ENCODE results near the gene PSTPIP1. TPM values are rescaled to one million over a fixed set of nuclear protein-coding genes. Genes with fewer than 3 reads are reported as not detected.

The PSTPIP1 gene
- total RNA-seq, 1 donor from 2014 or later, result not detected

- Mint-ChIP-seq H3K27me3 (ENCODE audit: low read depth, unreplicated experiment) (no peaks in the 10 kb centered on the region), H3K27ac (ENCODE audit: unreplicated experiment) (no peak overlapping the region)
Observed at GRCh38 chr15:77044228-77045042, 49.5 kb downstream of the PSTPIP1 start.

GRCh38 chr15:77045985-77046384 lies 51.1 kb downstream of the PSTPIP1 start:
- no peaks in the 10 kb centered on the region for H3K27me3 ChIP-seq (ENCODE audit: insufficient read depth, low read length)
- H3K27ac ChIP-seq (ENCODE audit: low read depth, low read length), result no peak overlapping the region
- H3K4me3 ChIP-seq (ENCODE audit: insufficient read depth, low read depth, low read length), result no peak overlapping the region
- no peak overlapping the region for H3K9ac ChIP-seq (ENCODE audit: low read length)
- FAIRE-seq, result no peak
- no peak overlapping the region for H3K27ac Mint-ChIP-seq (ENCODE audit: unreplicated experiment)
- peaks cover 23% of the 10 kb centered on the region for H3K36me3 ChIP-seq (ENCODE audit: insufficient read depth, low read length)
- H3K9me3 ChIP-seq (ENCODE audit: insufficient read depth, low read depth, low read length), result no peaks in the 10 kb centered on the region
- no peaks in the 10 kb centered on the region for H3K9me3 Mint-ChIP-seq (ENCODE audit: unreplicated experiment)
- H4K20me1 ChIP-seq (ENCODE audit: insufficient read depth, low read length), result peaks cover 7% of the 10 kb centered on the region
- H3K36me3 Mint-ChIP-seq (ENCODE audit: low read depth, unreplicated experiment), result peaks cover 38% of the 10 kb centered on the region
- TF ChIP-seq CTCF (IDR thresholded peaks at IDR 0.05; ENCODE audit: insufficient read depth, low read depth, low read length), result no peak
- TF ChIP-seq EZH2 (IDR thresholded peaks at IDR 0.05; ENCODE audit: insufficient read depth, low read length), result no peak
- no peaks in the 10 kb centered on the region for H3K4me1 Mint-ChIP-seq (ENCODE audit: low read depth, unreplicated experiment)
- H3K27me3 Mint-ChIP-seq (ENCODE audit: low read depth, unreplicated experiment), result no peaks in the 10 kb centered on the region
- no peak for DNase-seq (ENCODE audit: low read depth)
- H3K4me3 Mint-ChIP-seq (ENCODE audit: unreplicated experiment), result no peak overlapping the region
- no peaks in the 10 kb centered on the region for H3K4me1 ChIP-seq (ENCODE audit: insufficient read depth, low read length)
- H3K4me2 ChIP-seq (ENCODE audit: low read length), result no peak overlapping the region
- no peaks in the 10 kb centered on the region for H3K79me2 ChIP-seq (ENCODE audit: insufficient read depth, low read length)
- no peak overlapping the region for H2AFZ ChIP-seq (ENCODE audit: low read depth, low read length)

More at GRCh38 chr15:77044228-77045042, 49.5 kb downstream of the PSTPIP1 start:
- H3K9me3 Mint-ChIP-seq (ENCODE audit: unreplicated experiment), result no peaks in the 10 kb centered on the region
- no peak for DNase-seq (ENCODE audit: low read depth)
- no peak for FAIRE-seq
- Histone ChIP-seq H2AFZ (ENCODE audit: low read depth, low read length) (no peak overlapping the region), H3K9ac (ENCODE audit: low read length) (no peak overlapping the region), H3K4me3 (ENCODE audit: insufficient read depth, low read depth, low read length) (no peak overlapping the region), H3K4me1 (ENCODE audit: insufficient read depth, low read length) (no peaks in the 10 kb centered on the region), H3K27me3 (ENCODE audit: insufficient read depth, low read length) (no peaks in the 10 kb centered on the region), H3K9me3 (ENCODE audit: insufficient read depth, low read depth, low read length) (no peaks in the 10 kb centered on the region), H4K20me1 (ENCODE audit: insufficient read depth, low read length) (peaks cover 11% of the 10 kb centered on the region), H3K27ac (ENCODE audit: low read depth, low read length) (no peak overlapping the region), H3K4me2 (ENCODE audit: low read length) (no peak overlapping the region), H3K36me3 (ENCODE audit: insufficient read depth, low read length) (peaks cover 23% of the 10 kb centered on the region), H3K79me2 (ENCODE audit: insufficient read depth, low read length) (no peaks in the 10 kb centered on the region)
- H3K4me3 Mint-ChIP-seq (ENCODE audit: unreplicated experiment), result no peak overlapping the region
- H3K36me3 Mint-ChIP-seq (ENCODE audit: low read depth, unreplicated experiment), result peaks cover 38% of the 10 kb centered on the region
- TF ChIP-seq EZH2 (IDR thresholded peaks at IDR 0.05; ENCODE audit: insufficient read depth, low read length), result no peak
- no peak for TF ChIP-seq CTCF (IDR thresholded peaks at IDR 0.05; ENCODE audit: insufficient read depth, low read depth, low read length)
- H3K4me1 Mint-ChIP-seq (ENCODE audit: low read depth, unreplicated experiment), result no peaks in the 10 kb centered on the region
